OCI-LY1 (cell line): ENCODE measurements around the gene PBX3.

Experiments used
- EZH2 ChIP-seq: fragments of 200-600 bp; sonication (generic), shearing (Covaris generic); IDR thresholded peaks from 2 replicates; pipeline ENCODE4 v1.8.0; 2017; ENCODE audit warnings: borderline replicate concordance, mixed run types, mild to moderate bottlenecking, antibody characterized with exemption, low read length, moderate library complexity, mixed read lengths
- TF ChIP-seq, protein P1 (sequence below): fragments of 200-600 bp; sonication (generic), shearing (Covaris generic); IDR thresholded peaks from 2 replicates; pipeline ENCODE4 v1.5.1; 2017; ENCODE audit warnings: mild to moderate bottlenecking, antibody characterized with exemption, low read length, moderate library complexity, mixed read lengths

DNA sequence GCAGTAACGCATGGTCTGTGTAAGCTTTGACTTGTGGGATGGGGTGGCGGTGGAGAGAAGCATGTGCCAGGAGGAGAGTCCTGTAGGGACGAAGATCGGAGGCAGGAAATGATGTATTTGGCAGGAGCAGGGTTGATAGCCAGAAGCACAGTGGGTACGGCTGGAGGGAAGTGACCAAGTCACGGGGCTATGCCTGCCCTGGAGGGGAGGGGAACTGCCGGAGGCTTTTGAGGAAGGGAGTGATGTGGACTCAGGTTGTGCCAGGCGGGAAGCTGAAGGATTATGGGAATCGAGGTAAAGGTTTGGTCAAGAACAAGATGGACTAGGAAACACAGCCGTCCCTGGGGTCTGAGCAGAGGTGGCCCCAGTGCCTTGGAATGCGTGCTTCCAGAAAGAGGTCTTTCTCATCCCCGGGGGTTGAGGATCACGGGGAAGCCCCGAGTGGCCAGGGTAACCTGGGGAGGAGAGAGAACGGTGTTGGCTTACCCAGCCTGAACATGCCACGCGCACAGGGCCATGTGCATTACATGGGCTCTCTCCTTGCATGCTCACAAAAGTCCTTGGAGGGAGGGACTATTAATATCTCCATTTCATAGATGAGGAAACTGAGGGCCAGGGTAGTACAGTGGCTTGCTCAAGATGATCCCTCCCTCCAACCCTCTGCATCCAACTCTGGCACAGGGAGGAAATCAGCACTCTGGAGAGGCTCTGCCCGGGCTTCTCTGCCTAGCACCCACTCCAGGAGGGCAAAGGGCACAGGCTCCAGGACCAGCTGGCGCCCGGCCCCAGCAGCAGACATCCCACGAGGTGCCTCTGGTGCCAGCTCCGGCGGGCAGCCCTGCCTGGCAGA lies 253.8 kb downstream of the PBX3 start:
- no peak for TF ChIP-seq EZH2
- TF ChIP-seq, protein P1, sequence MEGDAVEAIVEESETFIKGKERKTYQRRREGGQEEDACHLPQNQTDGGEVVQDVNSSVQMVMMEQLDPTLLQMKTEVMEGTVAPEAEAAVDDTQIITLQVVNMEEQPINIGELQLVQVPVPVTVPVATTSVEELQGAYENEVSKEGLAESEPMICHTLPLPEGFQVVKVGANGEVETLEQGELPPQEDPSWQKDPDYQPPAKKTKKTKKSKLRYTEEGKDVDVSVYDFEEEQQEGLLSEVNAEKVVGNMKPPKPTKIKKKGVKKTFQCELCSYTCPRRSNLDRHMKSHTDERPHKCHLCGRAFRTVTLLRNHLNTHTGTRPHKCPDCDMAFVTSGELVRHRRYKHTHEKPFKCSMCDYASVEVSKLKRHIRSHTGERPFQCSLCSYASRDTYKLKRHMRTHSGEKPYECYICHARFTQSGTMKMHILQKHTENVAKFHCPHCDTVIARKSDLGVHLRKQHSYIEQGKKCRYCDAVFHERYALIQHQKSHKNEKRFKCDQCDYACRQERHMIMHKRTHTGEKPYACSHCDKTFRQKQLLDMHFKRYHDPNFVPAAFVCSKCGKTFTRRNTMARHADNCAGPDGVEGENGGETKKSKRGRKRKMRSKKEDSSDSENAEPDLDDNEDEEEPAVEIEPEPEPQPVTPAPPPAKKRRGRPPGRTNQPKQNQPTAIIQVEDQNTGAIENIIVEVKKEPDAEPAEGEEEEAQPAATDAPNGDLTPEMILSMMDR, result no peak
